OCI-LY3 (cell line): ENCODE data around the gene THEM5.
A peak's percentile ranks its signal among the peaks of the same experiment; 100 is the strongest.

Experiments used
- H2AFZ ChIP-seq: fragments of 200-600, 300-600 bp; shearing (Covaris generic); 2 replicates; pipeline ENCODE4 v1.6.0; 2014; ENCODE audit warnings: antibody characterized with exemption, low read depth, low read length
- H3K27ac ChIP-seq: fragments of 200-600, 300-600 bp; sonication (generic); 2 replicates; pipeline ENCODE4 v1.5.1; 2014; ENCODE audit warnings: mild to moderate bottlenecking, low read length, moderate library complexity, mixed read lengths
- H3K27me3 ChIP-seq: fragments of 200-600, 300-600 bp; sonication (generic); 2 replicates; pipeline ENCODE4 v1.6.1; 2014; ENCODE audit warnings: low read depth, low read length, mixed read lengths
- H3K36me3 ChIP-seq: fragments of 200-600, 300-600 bp; sonication (generic); replicated peaks from 2 replicates; pipeline ENCODE3; 2014; ENCODE audit warnings: low read depth, low read length, mixed read lengths
- H3K4me1 ChIP-seq: fragments of 300-600, 200-600 bp; sonication (generic); 2 replicates; pipeline ENCODE4 v1.6.1; 2014; ENCODE audit warnings: low read length, mixed read lengths
- H3K4me2 ChIP-seq: fragments of 200-600, 300-600 bp; sonication (generic); 2 replicates; pipeline ENCODE4 v1.6.1; 2014; ENCODE audit warnings: low read length, mixed read lengths
- H3K4me3 ChIP-seq: fragments of 300-600, 200-600 bp; sonication (generic); 2 replicates; pipeline ENCODE4 v1.5.1; 2014; ENCODE audit warnings: antibody characterized with exemption, mild to moderate bottlenecking, low read length, moderate library complexity
- H3K79me2 ChIP-seq: fragments of 300-600, 200-600 bp; shearing (Covaris generic); 2 replicates; pipeline ENCODE4 v1.6.1; 2014; ENCODE audit warnings: mild to moderate bottlenecking, low read length, mixed read lengths
- H3K9ac ChIP-seq: fragments of 300-600, 200-600 bp; shearing (Covaris generic); 2 replicates; pipeline ENCODE4 v1.6.0; 2014; ENCODE audit warnings: mild to moderate bottlenecking, low read length, moderate library complexity
- H3K9me3 ChIP-seq: fragments of 200-600, 300-600 bp; shearing (Covaris generic); 2 replicates; pipeline ENCODE4 v1.6.1; 2014; ENCODE audit warnings: low read length, mixed read lengths; ENCODE audit not compliant: insufficient read depth
- H4K20me1 ChIP-seq: fragments of 200-600, 300-600 bp; sonication (generic); 2 replicates; pipeline ENCODE4 v1.6.1; 2016; ENCODE audit warnings: low read length, mixed read lengths; ENCODE audit not compliant: insufficient read depth
- CTCF ChIP-seq: fragments of 200-600, 300-600 bp; sonication (generic); IDR thresholded peaks from 2 replicates; pipeline ENCODE4 v1.5.1; 2014; ENCODE audit warnings: antibody characterized with exemption, low read length, low read depth
- EZH2phosphoT487 ChIP-seq: fragments of 200-600 bp; shearing (Covaris generic); IDR thresholded peaks from 2 replicates; pipeline ENCODE4 v1.6.1; 2018; ENCODE audit warnings: antibody characterized with exemption, mixed run types, low read depth

The THEM5 gene

GRCh38 chr1:151819976-151820623 is 33.4 kb downstream of the THEM5 start:
- Histone ChIP-seq H3K4me2 (no peak overlapping the region; the same call in 1 of the 2 replicates), H3K36me3 (no peaks in the 10 kb centered on the region), H3K27ac (no peak overlapping the region), H3K79me2 (no peaks in the 10 kb centered on the region), H3K9ac (no peak overlapping the region), H3K4me3 (no peak overlapping the region), H3K27me3 (no peaks in the 10 kb centered on the region), H3K4me1 (peaks cover 46% of the 10 kb centered on the region), H2AFZ (no peak overlapping the region), H3K9me3 (no peaks in the 10 kb centered on the region), H4K20me1 (no peaks in the 10 kb centered on the region)
- TF ChIP-seq CTCF: no peak
- no peak for TF ChIP-seq EZH2phosphoT487

GRCh38 chr1:151819227-151819835 is 34.2 kb downstream of the THEM5 start:
- Histone ChIP-seq H3K9ac (no peak overlapping the region), H3K4me2 (no peak overlapping the region), H2AFZ (no peak overlapping the region), H3K36me3 (no peaks in the 10 kb centered on the region), H4K20me1 (no peaks in the 10 kb centered on the region), H3K79me2 (no peaks in the 10 kb centered on the region), H3K4me3 (no peak overlapping the region), H3K4me1 (peaks cover 46% of the 10 kb centered on the region), H3K27me3 (no peaks in the 10 kb centered on the region), H3K27ac (no peak overlapping the region), H3K9me3 (no peaks in the 10 kb centered on the region)
- TF ChIP-seq EZH2phosphoT487 (no peak), CTCF (no peak)

- H3K79me2 ChIP-seq: no peaks in the 10 kb centered on the region
- peak overlapping the region; percentile 22; the same call in 1 of the 2 replicates for H3K4me3 ChIP-seq
- no peaks in the 10 kb centered on the region for H4K20me1 ChIP-seq
- H3K9ac ChIP-seq: peak overlapping the region; percentile 4; the same call in 1 of the 2 replicates
- H3K4me2 ChIP-seq: peak overlapping the region; percentile 60
- H3K27ac ChIP-seq: no peak overlapping the region
- no peaks in the 10 kb centered on the region for H3K27me3 ChIP-seq
- H3K4me1 ChIP-seq: peaks cover 39% of the 10 kb centered on the region
- no peaks in the 10 kb centered on the region for H3K36me3 ChIP-seq
- peak overlapping the region; percentile 57; the same call in 1 of the 2 replicates for H2AFZ ChIP-seq
- H3K9me3 ChIP-seq: no peaks in the 10 kb centered on the region
- TF ChIP-seq CTCF (no peak), EZH2phosphoT487 (no peak)
Measured at GRCh38 chr1:151817353-151817730, 36.2 kb downstream of the THEM5 start.

GRCh38 chr1:151816548-151817352 is 36.8 kb downstream of the THEM5 start:
- Histone ChIP-seq H3K9me3 (no peaks in the 10 kb centered on the region), H2AFZ (peak overlapping the region; percentile 57; the same call in 1 of the 2 replicates), H3K4me1 (peaks cover 33% of the 10 kb centered on the region), H3K4me2 (peak overlapping the region; percentile 60), H3K36me3 (no peaks in the 10 kb centered on the region), H3K27me3 (no peaks in the 10 kb centered on the region), H4K20me1 (no peaks in the 10 kb centered on the region), H3K9ac (no peak overlapping the region), H3K27ac (no peak overlapping the region), H3K4me3 (no peak overlapping the region), H3K79me2 (no peaks in the 10 kb centered on the region)
- TF ChIP-seq EZH2phosphoT487 (no peak), CTCF (no peak)
